HG03520 (cell line): ENCODE measurements around the gene JMJD8.

Source experiments
- ATAC-seq: cut with Tn5 transposase; IDR thresholded peaks from one replicate; pipeline ENCODE4 v1.9.1; 2021; ENCODE audit warnings: mild to moderate bottlenecking, moderate library complexity; ENCODE audit not compliant: unreplicated experiment

Gene JMJD8

DNA sequence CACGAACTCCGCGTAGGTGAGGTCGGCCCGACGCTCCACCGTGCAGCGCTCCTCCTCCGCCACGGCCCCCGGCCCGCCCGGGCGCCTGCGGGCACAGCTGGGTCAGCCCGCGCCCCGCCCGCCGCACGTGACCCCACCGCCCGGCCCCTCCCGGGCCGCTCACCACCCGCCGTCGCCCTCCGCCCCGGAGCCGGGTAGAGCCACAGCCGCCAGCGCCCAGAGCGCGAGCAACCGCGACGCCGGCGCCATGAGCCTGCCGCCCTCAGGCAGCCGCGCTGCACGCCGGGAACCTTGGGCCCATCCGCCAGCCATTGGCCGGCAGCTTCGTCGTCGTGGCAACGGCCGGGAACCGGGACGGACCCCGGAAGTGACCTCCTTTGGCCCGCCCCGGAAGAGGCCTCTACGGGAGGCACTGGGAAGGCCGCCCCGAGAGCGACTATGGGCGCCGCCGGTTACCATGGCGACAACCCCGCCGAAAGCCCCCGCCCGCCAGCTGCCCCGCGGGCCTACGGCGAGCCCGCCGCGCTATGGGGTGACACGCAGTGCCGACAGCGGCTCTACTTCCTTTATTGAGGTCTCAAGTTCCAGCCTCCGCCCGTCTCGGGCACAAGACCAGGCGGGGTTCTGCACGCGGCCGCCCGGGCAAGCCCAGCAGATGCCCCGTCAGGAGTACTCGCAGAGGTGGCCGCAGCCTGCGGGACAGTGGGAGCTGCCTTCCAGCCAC is at the start of gene JMJD8:
JMJD8 (minus strand) TSS at position 264 of the 724 bp plus-strand sequence; CDS start at position 249, 15 bp downstream.
- peak; percentile 69 for ATAC-seq

- no peak for ATAC-seq
Measured at GRCh38 chr16:733382-734207, 49.5 kb upstream of the JMJD8 start.

DNA sequence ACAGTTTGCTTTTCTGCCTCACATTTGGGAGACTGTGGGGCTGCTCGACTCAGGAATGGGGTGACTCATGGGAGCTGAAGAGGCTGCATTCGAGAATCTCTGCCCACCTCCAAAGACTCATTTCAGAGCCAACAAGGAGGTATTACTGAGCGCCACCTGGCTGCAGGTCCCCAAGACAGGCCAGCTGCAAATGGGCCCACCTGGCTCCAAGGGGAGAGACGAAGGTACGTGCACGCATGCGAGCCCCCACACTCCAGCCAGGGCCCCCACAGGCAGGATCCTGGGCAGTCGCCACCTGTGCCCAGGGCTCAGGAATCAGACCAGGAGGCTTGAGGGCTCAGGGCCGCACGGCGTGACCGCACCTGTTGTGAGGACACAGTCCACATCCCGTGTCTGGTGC is 48.8 kb upstream of the JMJD8 start:
- no peak for ATAC-seq

GRCh38 chr16:732332-732731 is 48.2 kb upstream of the JMJD8 start:
- ATAC-seq: no peak

GRCh38 chr16:730666-731509 is 46.8 kb upstream of the JMJD8 start:
- no peak for ATAC-seq

- no peak for ATAC-seq
Measured at GRCh38 chr16:729768-730665, 45.9 kb upstream of the JMJD8 start.

- ATAC-seq: no peak
Measured at GRCh38 chr16:728890-729744, 45.0 kb upstream of the JMJD8 start.

- peak; percentile 36 for ATAC-seq
Measured at GRCh38 chr16:728131-728889, 44.2 kb upstream of the JMJD8 start.

DNA sequence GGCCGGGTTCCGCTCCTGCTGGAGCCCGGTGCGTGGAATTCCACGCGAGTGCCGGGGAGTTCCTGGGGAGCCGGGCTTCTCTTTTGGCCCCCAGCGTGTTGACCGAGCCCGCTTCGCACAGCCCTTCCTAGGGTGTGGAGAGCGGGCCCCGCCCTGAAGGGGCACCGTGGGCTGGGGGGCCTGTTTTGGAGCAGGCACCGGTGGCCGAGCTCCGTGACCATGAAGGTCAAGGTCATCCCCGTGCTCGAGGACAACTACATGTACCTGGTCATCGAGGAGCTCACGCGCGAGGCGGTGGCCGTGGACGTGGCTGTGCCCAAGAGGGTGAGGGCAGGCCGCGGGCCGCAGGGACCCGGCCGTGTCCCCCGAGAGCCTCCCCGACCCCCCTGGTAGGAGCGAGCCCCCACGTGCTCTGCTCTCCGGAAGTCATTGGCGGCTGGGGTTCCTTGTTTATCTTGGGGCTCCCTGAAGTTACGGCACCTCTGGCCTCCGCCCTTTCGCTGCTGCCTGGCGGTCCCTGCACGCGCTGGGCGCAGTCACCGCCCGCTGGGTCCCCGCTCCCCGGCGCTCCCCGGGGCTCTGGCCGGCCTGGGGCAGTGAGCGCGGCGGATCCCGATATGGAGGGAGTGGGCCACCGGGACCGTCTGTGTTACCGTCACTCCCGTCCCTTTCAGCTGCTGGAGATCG is 43.3 kb upstream of the JMJD8 start:
- ATAC-seq: peak; percentile 3

DNA sequence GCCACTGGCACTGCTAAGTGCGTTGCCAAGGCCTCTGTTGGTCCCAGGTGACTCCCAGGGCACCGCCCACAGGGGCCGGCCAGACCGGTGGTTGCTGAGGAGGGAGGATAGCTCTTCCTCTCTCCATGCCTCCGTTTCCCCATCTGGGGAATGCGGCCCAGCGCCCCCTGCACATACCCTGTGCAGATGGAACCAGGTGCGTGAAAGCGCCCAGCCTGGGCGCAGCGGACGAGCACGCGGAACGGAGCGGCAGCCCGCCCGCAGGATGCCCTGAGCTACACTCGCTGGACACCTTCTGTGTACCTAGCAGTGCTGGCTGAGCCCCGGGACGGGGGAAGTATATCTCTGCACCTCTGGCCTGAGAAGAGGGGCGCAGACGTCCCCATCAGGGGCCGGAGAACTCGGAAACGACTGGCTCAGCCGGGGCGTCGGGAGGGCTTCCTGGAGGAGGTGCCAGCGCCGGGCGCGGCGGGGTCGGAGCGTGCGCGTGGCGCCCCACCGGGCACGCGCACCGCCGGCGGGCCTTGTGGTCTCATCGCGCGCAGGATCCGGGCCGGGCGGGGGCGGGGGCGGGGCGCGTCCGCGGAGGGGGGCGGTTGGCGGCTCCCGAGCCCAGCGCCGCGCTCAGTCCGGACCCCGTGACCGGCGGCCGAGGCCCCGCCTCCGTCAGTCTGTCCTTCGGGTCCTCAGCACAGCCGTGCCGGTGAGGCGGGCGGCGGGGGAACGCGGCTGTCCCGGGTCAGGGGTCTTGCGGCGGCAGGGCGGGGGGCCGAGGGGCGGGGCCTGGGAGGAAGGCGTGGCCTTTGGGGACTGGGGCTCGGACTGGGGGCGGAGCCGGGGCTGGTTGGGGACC is 42.5 kb upstream of the JMJD8 start, which contains the start of the genes CCDC78 and HAGHL:
CCDC78 (minus strand) TSS at position 6 of the 853 bp plus-strand sequence. CDS start 76 bp downstream, outside the sequence.
HAGHL (plus strand) TSS at position 669 of the 853 bp plus-strand sequence. CDS start 404 bp downstream, outside the sequence.
- no peak for ATAC-seq

- ATAC-seq: no peak
Measured at GRCh38 chr16:726188-726437, 42.0 kb upstream of the JMJD8 start.

DNA sequence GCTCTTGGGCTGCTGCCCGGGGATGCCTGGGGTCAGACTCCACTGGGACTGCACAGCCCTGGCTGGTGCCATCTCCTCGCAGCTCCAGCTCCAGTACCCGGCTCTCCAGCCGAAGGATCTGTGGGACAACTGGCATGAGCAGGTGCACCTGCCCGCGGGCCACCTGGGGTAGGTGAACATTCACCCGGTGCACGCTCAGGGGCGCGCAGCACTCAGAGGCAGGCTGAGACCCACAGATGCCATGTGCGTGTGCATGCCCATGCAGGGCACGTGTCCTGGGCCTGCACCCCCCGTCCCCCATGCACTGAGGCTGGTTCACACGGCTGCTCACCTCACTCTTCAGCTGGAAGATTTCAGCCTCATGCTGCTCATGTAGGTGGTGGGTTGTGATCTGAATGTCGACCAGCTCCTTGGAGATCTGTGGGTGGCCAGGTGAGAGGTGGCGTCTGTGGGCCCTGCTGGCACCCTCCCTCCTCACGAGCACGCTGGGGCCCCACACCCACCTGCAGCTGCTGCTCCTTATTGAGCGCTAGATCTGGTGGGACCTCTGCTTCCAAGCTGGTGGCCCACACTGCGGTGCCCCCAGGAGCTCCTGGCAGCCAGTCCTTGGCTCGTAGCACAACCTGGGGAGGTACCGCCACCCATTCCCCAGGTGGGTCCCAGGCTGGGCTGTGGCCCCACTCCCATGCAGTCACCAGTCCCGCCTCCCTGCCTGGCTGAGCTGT is 41.5 kb upstream of the JMJD8 start:
- no peak for ATAC-seq

- no peak for ATAC-seq
Measured at GRCh38 chr16:725041-725376, 40.9 kb upstream of the JMJD8 start.

- ATAC-seq: no peak
Measured at GRCh38 chr16:724188-725040, 40.3 kb upstream of the JMJD8 start.

DNA sequence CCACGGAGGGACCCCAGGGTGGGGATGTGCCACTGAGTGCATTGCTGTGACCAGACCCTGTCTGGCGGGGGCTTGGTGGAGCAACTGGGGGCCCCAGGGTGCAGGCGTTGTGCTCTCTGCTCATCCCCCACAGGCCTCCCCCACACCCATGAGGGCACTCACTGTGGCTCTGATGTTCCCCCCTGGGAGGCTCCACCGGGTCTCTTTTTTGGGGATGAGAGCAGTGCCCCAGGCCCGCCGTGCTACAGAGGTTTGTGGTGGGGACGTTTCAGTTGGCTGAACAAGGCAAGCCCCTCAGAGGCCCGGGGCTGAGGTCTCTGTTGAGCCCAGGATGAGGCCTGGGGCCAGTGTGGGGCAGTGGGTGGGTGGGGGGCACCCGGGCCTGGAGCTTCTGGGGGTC is 39.6 kb upstream of the JMJD8 start:
- no peak for ATAC-seq
